Neutrophil (primary cell): ENCODE results near the gene ECI1.

Experiments used
- H3K27ac ChIP-seq: fragments of 200-600 bp; sonication (generic); 2 replicates; pipeline ENCODE4 v1.5.1; 2016; ENCODE audit warnings: mild to moderate bottlenecking, moderate library complexity
- H3K27me3 ChIP-seq: fragments of 200-600 bp; sonication (generic); 2 replicates; pipeline ENCODE4 v1.6.0; 2016; ENCODE audit warnings: mild to moderate bottlenecking
- H3K36me3 ChIP-seq: fragments of 200-600 bp; sonication (generic); 2 replicates; pipeline ENCODE4 v1.5.1; 2017
- H3K4me1 ChIP-seq, 2 experiments: fragments of 200-600 bp in 1 of 2; sonication (generic) in 1 of 2; 1 replicate in 1 of 2; 2 replicates in 1 of 2; pipeline versions ENCODE4 v1.5.1 to v1.6.1; 2013 to 2016; ENCODE audit warnings: low read depth in 1 of 2, low read length in 1 of 2, mild to moderate bottlenecking in 1 of 2, moderate library complexity in 1 of 2; ENCODE audit not compliant: control insufficient read depth in 1 of 2, insufficient read depth in 1 of 2
- H3K4me3 ChIP-seq, 2 experiments: fragments of 200-600 bp in 1 of 2; sonication (generic) in 1 of 2; 1 replicate in 1 of 2; 2 replicates in 1 of 2; pipeline ENCODE4 v1.5.1; 2013 to 2016; ENCODE audit warnings: low read depth in 1 of 2, low read length in 1 of 2, mild to moderate bottlenecking in 1 of 2, moderate library complexity in 1 of 2
- H3K9me3 ChIP-seq: fragments of 200-600 bp; sonication (generic); 2 replicates; pipeline ENCODE4 v1.5.1; 2016
- TF ChIP-seq, protein P1 (sequence below): fragments of 200-600 bp; sonication (generic); IDR thresholded peaks from 2 replicates; pipeline ENCODE4 v1.5.1; 2016; ENCODE audit warnings: antibody characterized with exemption

The ECI1 gene

DNA sequence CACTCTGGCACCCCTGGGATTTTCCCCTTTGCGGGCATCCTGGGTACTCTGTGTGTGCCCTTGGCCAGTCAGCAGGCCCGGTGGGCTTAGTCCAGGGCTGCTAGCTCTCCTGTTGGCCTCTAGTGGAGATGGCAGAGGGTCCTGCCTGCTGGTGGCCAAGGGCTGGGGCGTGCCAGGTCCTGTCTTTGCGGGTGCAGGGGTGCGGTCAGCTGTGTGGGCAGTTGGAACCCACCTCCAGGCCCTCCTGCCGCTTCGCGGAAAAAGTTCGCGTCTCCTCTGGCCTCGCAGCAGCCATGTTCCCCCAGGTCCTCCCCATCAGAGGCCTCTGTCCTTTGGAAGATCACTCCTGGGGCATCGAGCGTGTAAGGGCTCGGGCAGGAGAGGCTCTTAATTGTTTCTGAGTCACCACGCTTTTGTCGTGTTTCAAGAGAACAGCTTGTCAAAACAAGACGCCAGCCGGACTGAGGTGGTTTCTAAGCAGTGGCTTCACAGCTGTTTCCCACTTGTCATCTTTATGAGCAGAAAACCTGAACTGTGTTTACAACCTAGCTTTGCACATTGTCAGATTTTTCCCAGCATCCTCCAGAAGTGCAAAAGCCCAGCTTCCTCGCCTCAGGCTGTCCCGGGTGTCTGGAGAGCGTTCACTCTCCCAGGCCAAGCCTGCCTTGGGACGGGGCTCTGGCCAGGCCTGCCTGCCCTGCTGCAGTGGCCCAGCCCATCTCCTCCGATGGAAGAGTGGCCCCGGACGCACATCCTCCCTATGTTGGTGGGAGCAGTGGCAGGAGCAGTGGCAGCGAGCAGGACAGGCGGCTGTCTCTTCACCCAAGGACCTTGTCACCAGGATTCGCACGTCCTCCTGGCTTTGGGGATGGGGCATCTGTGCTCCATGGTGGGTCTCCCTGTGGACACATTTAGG is 20.1 kb downstream of the ECI1 start:
- TF ChIP-seq, protein P1, sequence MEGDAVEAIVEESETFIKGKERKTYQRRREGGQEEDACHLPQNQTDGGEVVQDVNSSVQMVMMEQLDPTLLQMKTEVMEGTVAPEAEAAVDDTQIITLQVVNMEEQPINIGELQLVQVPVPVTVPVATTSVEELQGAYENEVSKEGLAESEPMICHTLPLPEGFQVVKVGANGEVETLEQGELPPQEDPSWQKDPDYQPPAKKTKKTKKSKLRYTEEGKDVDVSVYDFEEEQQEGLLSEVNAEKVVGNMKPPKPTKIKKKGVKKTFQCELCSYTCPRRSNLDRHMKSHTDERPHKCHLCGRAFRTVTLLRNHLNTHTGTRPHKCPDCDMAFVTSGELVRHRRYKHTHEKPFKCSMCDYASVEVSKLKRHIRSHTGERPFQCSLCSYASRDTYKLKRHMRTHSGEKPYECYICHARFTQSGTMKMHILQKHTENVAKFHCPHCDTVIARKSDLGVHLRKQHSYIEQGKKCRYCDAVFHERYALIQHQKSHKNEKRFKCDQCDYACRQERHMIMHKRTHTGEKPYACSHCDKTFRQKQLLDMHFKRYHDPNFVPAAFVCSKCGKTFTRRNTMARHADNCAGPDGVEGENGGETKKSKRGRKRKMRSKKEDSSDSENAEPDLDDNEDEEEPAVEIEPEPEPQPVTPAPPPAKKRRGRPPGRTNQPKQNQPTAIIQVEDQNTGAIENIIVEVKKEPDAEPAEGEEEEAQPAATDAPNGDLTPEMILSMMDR, result no peak
- Histone ChIP-seq H3K4me3 (no peak overlapping the region), H3K9me3 (no peaks in the 10 kb centered on the region), H3K27ac (no peak overlapping the region), H3K27me3 (peaks cover 16% of the 10 kb centered on the region), H3K36me3 (peaks cover 91% of the 10 kb centered on the region), H3K4me1 (no peaks in the 10 kb centered on the region)

DNA sequence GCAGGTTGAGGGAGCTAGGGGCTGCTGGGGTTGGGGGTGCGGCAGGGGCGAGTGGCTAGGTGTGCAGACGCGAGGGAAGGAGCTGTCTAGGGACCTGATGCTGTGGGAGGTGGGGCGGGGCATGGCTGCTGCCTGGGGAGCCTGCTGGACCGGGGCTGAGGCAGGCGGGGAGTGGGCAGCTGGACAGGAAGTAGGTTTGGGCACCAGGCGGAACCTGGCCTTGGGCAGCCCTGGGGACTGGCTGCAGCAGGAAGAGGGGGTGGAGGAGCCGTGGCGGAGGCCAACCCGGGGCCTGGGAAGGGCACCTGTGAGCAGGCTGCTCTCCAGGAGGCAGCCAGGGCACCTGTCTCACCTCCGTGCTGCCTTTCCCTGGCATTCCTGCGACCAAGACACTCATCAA is 21.0 kb downstream of the ECI1 start:
- TF ChIP-seq, protein P1, result no peak
- Histone ChIP-seq H3K27me3 (peaks cover 7% of the 10 kb centered on the region), H3K4me3 (no peak overlapping the region), H3K4me1 (no peaks in the 10 kb centered on the region), H3K9me3 (no peaks in the 10 kb centered on the region), H3K27ac (no peak overlapping the region), H3K36me3 (peaks cover 84% of the 10 kb centered on the region)

DNA sequence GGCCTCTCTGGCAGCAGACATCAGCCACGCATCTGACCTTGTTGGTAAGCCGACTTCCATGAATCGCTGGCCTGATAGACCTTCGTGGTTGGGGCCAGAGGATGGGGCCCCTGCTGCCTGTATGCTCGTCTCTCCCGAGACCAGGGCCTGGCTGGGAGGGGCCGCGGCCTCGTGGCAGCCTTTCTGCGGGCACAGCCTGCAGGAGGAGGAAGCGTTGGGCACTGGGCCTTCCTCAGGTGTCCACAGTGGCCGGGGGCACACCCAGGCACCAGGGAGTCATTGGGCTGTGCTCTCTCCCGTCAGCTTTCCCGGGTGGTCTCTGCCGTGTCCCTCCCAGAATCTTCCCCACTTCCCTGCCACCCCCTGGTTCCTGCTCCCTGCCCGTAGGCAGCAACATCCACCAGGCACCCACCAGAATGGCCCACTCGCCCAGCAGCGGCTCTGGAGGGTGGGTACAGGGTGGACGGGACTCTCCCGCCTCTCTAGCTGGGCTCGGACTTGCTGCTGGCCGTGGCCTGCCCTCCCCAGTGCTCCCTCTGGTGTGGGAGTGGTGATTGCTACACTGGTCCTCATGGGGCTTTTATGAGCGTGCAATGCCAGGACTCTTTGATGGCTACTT is 21.6 kb downstream of the ECI1 start:
- Histone ChIP-seq H3K27me3 (peaks cover under 1% of the 10 kb centered on the region), H3K4me1 (peaks cover under 1 to 2% of the 10 kb centered on the region in 2 experiments), H3K27ac (no peak overlapping the region), H3K4me3 (no peak overlapping the region), H3K9me3 (no peaks in the 10 kb centered on the region), H3K36me3 (peaks cover 77% of the 10 kb centered on the region)
- TF ChIP-seq, protein P1, result no peak

DNA sequence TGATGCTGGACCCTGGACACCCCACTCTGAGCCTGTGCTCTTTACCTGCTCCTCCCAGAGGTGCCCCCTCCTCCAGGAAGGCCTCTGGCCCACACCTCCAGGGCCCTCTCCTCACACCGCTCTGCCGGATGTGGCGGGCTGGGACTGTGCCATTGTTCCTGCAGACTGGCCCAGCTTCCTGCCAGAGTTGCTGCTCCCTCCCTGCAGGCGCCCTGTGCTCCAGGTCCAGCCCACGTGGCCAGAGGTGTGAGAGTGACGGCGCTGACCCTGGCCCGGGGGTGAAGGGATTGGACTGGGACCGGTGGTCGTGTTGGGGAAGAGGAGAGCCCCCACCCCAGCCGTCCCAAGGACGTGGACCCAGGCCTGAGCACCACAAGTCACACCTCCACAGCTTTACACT is 22.3 kb downstream of the ECI1 start:
- Histone ChIP-seq H3K4me3 (no peak overlapping the region), H3K9me3 (no peaks in the 10 kb centered on the region), H3K27me3 (no peaks in the 10 kb centered on the region), H3K36me3 (peaks cover 71% of the 10 kb centered on the region), H3K27ac (no peak overlapping the region), H3K4me1 (peaks cover 7 to 8% of the 10 kb centered on the region in 2 experiments)
- TF ChIP-seq, protein P1, result no peak

DNA sequence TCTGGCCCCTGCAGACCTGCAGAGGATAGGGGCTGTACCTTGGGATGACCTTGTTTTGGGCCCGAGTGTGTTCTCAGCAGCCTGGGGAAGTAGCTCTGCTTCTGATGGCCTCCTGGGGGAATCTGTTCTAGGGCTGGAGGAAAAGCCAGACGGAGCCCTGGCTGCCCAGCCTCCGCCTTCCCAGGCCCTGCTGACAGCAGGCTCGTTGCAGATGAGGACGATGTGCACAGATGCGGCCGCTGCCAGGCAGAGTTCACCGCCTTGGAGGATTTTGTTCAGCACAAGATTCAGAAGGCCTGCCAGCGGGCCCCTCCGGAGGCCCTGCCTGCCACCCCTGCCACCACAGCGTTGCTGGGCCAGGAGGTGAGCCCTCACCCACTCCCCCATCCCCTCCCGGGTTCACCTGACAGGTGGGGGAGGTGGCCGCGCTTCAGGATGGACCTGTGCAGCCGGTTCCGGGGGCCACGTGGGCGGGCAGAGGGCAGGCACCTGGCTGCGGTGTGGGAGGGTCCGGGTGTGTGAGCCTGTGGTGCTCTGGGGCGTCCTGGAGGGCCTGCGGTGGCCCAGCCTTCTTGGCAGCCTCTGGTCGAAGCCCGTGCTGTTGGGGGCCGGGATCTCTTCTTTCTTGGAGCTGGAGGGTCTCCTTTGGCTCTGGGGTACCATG is 23.1 kb downstream of the ECI1 start:
- no peak overlapping the region for H3K4me3 ChIP-seq

More for the DNA sequence above, 23.1 kb downstream of the ECI1 start:
- no peaks in the 10 kb centered on the region for H3K27me3 ChIP-seq
- no peaks in the 10 kb centered on the region for H3K9me3 ChIP-seq
- peaks cover 12 to 14% of the 10 kb centered on the region in 2 experiments for H3K4me1 ChIP-seq
- H3K27ac ChIP-seq, result no peak overlapping the region
- TF ChIP-seq, protein P1, result no peak
- peaks cover 63% of the 10 kb centered on the region for H3K36me3 ChIP-seq
